Right cardiac atrium (tissue), 5 donors: ENCODE data around the gene PICK1. TPM values are rescaled to one million over a fixed set of nuclear protein-coding genes. Genes with fewer than 3 reads are reported as not detected.
"Not testable (repeated sequence)": the region's sequence is repeated elsewhere in the genome, so short reads cannot be mapped to it uniquely, and the experiment has no call there.

Source experiments
- ATAC-seq, 2 donors: fragments of 200-7000 bp; cut with Tn5 transposase; one replicate each; pipeline versions ENCODE4 v1.8.0 to v1.9.1; 2020; ENCODE audit warnings: moderate library complexity in 2 of 2, mild to moderate bottlenecking in 1 of 2
- DNase-seq, 3 donors: peaks; one replicate each; pipeline ENCODE4 v3.0.0-alpha.2; 2020
- H3K27ac ChIP-seq: one replicate; pipeline ENCODE4 v1.5.1; 2013; ENCODE audit warnings: mild to moderate bottlenecking, low read length, control low read depth, moderate library complexity
- H3K27me3 ChIP-seq: one replicate; pipeline ENCODE4 v1.6.1; 2013; ENCODE audit not compliant: control insufficient read depth, insufficient read depth
- H3K4me1 ChIP-seq: one replicate; pipeline ENCODE4 v1.6.1; 2013; ENCODE audit warnings: low read length; ENCODE audit not compliant: control insufficient read depth, insufficient read depth
- H3K4me3 ChIP-seq: one replicate; pipeline ENCODE4 v1.5.1; 2013; ENCODE audit warnings: low read length, control low read depth
- H3K9me3 ChIP-seq: one replicate; pipeline ENCODE4 v1.6.1; 2013; ENCODE audit warnings: low read length; ENCODE audit not compliant: control insufficient read depth
- WGBS: extraction: QIAGEN DNeasy Blood & Tissue Kit; methylation state at CpG from one replicate; pipeline ENCODE4 v1.1.7; 2013; 5-methylcytosine and 5-hydroxymethylcytosine counted together
- intact Hi-C, 4 donors: fragments of 100-400 bp; cut with DNase I; formaldehyde crosslinking; loops; one replicate each; pipeline versions ENCODE4 v1.11.0 to v1.14.0; 2022 to 2023
- polyA plus RNA-seq: library from polyadenylated mRNA; stranded (reverse); fragments of 200-250 nt; gene quantifications from one replicate; pipeline ENCODE4 v1.2.3, GENCODE V29; 2013
- total RNA-seq, 4 donors: library from RNA; stranded (reverse); fragmentation: NEBNext Ultra II Directional; extraction: Animal tissue kit (Norgen Biotek cat#: 25700); gene quantifications; one replicate each; pipeline ENCODE4 v1.2.1, GENCODE V29; 2021
- donor health status: healthy with polysubstance abuse.
- donor health status: DM: no; HTN: yes; CAD: no.
- donor health status: DM: no; HTN: no; CAD: no.
- donor health status: DM: no; HTN: yes; CAD: no; lungs with severe emphysema.
- donor health status: DM: yes; HTN: yes; CAD: no.

The PICK1 gene
- total and polyA plus RNA-seq, 5 donors = 23.8 to 31.3 (median 25.5) TPM

DNA sequence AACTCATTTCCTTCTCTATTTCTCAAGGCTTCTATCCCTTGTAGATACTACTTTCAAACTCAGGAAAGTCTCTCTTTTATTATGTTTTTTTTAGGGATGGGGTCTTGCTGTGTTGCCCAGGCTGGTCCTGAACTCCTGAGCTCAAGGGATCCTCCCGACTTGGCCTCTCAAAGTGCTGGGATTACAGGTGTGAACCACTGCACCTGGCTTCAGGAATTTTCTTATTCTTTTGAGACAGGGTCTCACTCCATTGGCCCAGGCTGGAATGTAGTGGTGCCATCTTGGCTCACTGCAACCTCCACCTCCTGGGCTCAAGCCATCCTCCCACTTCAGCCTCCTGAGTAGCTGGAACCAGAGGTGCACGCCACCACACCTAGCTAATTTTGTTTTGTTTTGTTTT is 22.0 kb downstream of the PICK1 start:
- H3K9me3 ChIP-seq, H3K4me3 ChIP-seq, intact Hi-C loops, H3K4me1 ChIP-seq, ATAC-seq, H3K27ac ChIP-seq, DNase-seq, H3K27me3 ChIP-seq: not testable (repeated sequence)
- WGBS = 94% methylated on average over 2 of the region's 2 CpGs

GRCh38 chr22:38079804-38080203 is 22.6 kb downstream of the PICK1 start:
- DNase-seq (no peak), ATAC-seq (no peak)
- WGBS = 88% methylated on average over 7 of the region's 7 CpGs
- Histone ChIP-seq H3K9me3 (no peaks in the 10 kb centered on the region), H3K27me3 (no peaks in the 10 kb centered on the region), H3K4me3 (no peak overlapping the region), H3K27ac (no peak overlapping the region), H3K4me1 (peaks cover 2% of the 10 kb centered on the region)
- intact Hi-C loops = no loop called here

- DNase-seq (peak in 1 of 3 donors; percentile 42), ATAC-seq (no peak)
- no peaks in the 10 kb centered on the region for H3K9me3 ChIP-seq
- no peak overlapping the region for H3K27ac ChIP-seq
- intact Hi-C loops = no loop called here
- H3K4me3 ChIP-seq = no peak overlapping the region
- WGBS = 60% methylated on average over 11 of the region's 11 CpGs
- peaks cover 2% of the 10 kb centered on the region for H3K4me1 ChIP-seq
- H3K27me3 ChIP-seq = no peaks in the 10 kb centered on the region
Observed at GRCh38 chr22:38080474-38080849, 23.3 kb downstream of the PICK1 start.

DNA sequence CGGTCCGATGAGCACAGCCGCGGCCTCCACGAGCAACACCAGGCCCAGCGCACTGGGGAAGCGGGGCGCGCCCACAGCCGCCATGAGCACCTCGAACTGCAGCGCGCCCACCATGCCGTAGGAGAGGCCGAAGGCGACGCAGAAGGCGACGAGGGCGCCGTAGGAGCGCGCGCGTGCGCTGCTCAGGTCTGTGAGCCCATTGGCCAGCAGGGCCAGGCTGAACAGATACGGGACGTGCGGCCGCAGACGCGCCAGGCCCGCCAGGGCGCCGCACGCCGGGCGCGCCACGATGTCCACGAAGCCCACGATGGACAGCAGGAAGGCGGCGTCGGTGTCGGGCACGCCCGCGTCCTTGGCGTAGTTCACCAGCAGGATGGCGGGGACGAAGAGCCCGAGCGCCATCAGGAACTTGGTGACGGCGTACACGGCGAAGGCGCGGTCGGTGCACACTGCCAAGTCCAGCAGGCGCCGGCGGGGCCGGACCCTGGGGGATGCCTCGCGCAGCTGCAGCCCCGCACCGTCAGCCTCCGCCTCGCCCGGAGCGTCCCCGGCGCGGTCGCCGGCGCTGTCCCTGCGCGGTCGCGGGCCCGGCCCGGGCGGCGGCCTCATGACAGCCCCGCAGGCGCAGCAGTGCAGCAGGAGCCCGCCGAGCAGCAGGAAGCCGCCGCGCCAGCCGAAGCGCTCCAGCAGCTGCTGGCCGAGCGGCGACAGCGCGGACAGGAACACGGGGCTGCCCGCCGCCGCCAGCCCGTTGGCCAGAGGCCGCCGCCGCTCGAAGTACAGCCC is 23.8 kb downstream of the PICK1 start:
- WGBS = 4% methylated on average over 110 of the region's 110 CpGs
- peak; percentile 64 to 87 (median 85) for DNase-seq
- H3K27ac ChIP-seq = no peak overlapping the region

GRCh38 chr22:38081636-38081940 is 24.4 kb downstream of the PICK1 start:
- no peaks in the 10 kb centered on the region for H3K27me3 ChIP-seq
- intact Hi-C loops = no loop called here
- no peaks in the 10 kb centered on the region for H3K9me3 ChIP-seq
- ATAC-seq (no peak), DNase-seq (no peak)
- WGBS = 10% methylated on average over 17 of the region's 17 CpGs
- H3K4me1 ChIP-seq = peaks cover 2% of the 10 kb centered on the region
- H3K4me3 ChIP-seq = peak overlapping the region; percentile 13
- H3K27ac ChIP-seq = no peak overlapping the region

More for the DNA sequence above, 23.8 kb downstream of the PICK1 start:
- Histone ChIP-seq H3K27me3 (no peaks in the 10 kb centered on the region), H3K4me3 (peak overlapping the region; percentile 13), H3K4me1 (peaks cover 2% of the 10 kb centered on the region), H3K9me3 (no peaks in the 10 kb centered on the region)
- ATAC-seq = peak; percentile 70 to 71
- intact Hi-C loops = no loop called here

DNA sequence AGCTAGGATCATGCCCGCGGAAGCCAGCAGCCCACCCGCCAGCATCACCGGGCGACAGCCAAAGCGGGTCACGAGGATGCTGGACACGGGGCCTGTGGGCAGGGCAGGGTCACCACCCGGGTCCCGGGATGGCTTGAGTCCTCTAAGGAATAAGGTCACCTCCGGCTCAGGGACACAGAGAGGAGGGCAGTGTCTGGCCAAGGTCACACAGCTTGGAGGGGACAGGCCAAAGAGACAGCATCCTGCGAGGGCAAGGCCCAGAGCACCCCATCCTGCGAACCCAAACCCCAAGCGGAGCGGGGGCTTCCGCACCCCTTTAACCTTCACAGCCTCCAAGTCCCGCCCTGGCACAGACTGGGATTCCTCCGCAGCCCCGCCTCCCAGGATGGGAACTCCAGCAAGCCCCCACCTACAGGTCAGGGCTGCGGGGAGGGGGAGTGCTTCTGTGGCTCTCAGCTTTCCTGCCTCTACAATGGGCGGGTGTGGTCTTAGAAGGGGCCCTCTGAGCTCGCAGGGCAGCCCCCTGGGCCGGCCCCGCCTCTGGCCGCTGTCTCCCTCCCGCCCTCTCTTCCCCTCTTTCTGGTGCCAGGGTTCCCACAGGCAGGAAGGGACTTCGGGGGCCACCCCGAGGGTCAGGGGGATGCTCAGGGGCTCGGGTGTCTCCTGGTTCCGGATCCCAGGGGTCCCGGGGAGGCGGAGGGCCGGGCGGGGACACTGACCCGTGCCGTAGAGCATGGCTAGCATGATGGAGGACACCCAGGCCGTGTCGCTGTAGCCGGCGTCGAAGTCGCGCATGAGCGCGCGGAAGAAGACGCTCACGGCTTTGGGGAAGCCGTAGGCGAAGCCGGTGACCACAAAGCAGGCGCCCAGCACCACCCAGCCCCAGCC is 25.0 kb downstream of the PICK1 start:
- no peak overlapping the region for H3K4me3 ChIP-seq
- no peaks in the 10 kb centered on the region for H3K9me3 ChIP-seq
- no peak overlapping the region for H3K27ac ChIP-seq
- H3K27me3 ChIP-seq = no peaks in the 10 kb centered on the region
- ATAC-seq = peak in 1 of 2 donors; percentile 8
- peaks cover 2% of the 10 kb centered on the region for H3K4me1 ChIP-seq
- 30% methylated on average over 52 of the region's 52 CpGs for WGBS
- intact Hi-C loops = no loop called here
- DNase-seq = no peak

DNA sequence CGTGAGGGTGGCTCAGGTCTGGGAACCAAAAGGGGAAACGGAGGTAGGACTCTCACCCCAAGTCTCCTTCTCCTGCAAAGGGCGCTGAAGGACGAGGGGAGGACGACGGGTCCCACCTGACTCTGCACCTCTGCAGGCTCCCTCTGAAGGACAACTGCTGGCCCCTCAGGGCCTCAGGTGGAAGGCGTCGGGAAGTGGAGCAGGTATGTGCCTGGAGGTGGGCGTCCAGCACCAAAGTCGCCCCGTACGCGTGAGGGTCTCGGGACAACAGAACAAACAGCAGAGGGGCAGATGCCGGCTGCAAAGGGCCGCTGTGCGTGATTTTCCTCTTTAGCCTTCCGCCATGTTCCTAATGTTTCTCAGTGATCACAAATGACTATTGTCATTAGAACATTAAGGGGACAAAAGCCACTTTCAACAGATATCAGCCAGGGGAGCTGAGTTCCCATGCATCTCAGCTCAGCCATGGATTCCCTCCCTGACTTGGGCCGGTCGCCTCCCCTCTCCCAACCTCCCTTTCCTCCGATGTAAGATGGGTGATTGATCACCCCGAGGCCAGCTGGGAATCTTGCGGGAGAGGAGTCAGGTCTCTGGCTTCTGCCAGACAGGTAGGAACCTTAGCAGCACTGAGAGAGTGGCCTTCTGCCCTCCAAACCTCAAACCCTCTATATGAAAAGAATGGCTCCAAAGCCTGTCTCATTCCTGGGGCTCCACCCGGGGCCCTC is 25.9 kb downstream of the PICK1 start:
- peak in 1 of 3 donors; percentile 1 for DNase-seq
- Histone ChIP-seq H3K27me3 (no peaks in the 10 kb centered on the region), H3K4me1 (peaks cover 2% of the 10 kb centered on the region), H3K9me3 (no peaks in the 10 kb centered on the region), H3K27ac (no peak overlapping the region), H3K4me3 (no peak overlapping the region)
- intact Hi-C loops = no loop called here
- WGBS = 86% methylated on average over 24 of the region's 24 CpGs
- ATAC-seq = no peak

- Histone ChIP-seq H3K9me3 (no peaks in the 10 kb centered on the region), H3K27me3 (no peaks in the 10 kb centered on the region), H3K4me3 (no peak within 1 kb of the TSS), H3K27ac (no peak within 1 kb of the TSS), H3K4me1 (peaks cover 2% of the 10 kb centered on the region)
- DNase-seq (peak in 1 of 3 donors; percentile 26), ATAC-seq (no peak)
- intact Hi-C loops = no loop called here
- WGBS = 80% methylated on average over 16 of the region's 16 CpGs
Observed at GRCh38 chr22:38083931-38084631, 26.9 kb downstream of the PICK1 start, which contains the start of gene SLC16A8. SLC16A8 (minus strand) TSS chr22:38084184; CDS start chr22:38082873, 1,311 bp downstream.

DNA sequence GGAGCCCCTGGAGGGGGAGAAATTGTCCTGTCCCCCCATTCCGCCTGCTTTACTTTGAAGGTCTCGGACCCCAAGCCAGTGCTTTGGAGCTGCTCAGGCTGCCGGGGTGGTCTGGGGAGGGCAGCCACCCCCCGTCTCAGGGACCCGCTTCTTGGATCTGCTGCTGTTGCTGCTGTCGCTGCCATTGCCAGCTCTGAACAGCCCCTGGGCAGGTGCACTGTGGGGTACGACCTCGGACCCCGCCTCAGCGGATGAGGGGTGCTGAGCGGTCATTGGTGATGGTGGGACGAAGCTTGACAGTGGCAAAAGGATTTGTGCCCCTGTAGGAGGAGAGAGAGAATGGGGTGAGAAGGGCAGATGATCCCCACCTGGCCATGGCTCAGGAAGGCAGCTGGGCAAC is 27.9 kb downstream of the PICK1 start:
- no peak for ATAC-seq
- Histone ChIP-seq H3K4me1 (peaks cover 2% of the 10 kb centered on the region), H3K9me3 (no peaks in the 10 kb centered on the region), H3K27me3 (no peaks in the 10 kb centered on the region), H3K4me3 (no peak overlapping the region), H3K27ac (no peak overlapping the region)
- DNase-seq = peak in 2 of 3 donors; percentile 18 to 61
- 95% methylated on average over 12 of the region's 12 CpGs for WGBS
- intact Hi-C loops = no loop called here

DNA sequence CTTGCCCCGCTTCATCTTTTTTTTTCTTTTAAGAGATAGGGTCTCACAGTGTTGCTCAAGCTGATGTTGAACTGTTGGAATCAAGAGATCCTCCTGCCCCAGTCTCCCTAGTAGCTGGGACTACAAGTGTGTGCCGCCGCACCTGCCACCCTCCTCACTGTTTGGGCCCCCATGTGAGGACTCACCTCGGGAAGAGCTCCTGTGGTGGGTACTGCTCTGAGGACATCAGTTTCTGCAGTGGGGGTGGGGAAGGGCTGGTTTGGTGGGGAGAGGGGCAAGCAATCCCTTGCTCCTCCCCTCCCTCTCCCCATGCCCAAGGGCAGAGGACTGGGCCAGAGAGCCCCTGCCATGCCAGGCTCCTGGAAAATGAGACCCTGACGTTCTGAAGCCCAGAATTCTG is 28.3 kb downstream of the PICK1 start:
- no peaks in the 10 kb centered on the region for H3K9me3 ChIP-seq
- no peak overlapping the region for H3K27ac ChIP-seq
- H3K4me1 ChIP-seq = peaks cover 2% of the 10 kb centered on the region
- no peak overlapping the region for H3K4me3 ChIP-seq
- WGBS = 67% methylated on average over 5 of the region's 5 CpGs
- intact Hi-C loops = no loop called here
- peak in 2 of 3 donors; percentile 13 to 49 for DNase-seq
- H3K27me3 ChIP-seq = no peaks in the 10 kb centered on the region
- ATAC-seq = no peak
